ENCODE data around the gene USH2A. TPM values are rescaled to one million over a fixed set of nuclear protein-coding genes. Genes with fewer than 3 reads are reported as not detected.
A peak's percentile ranks its signal among the peaks of the same experiment; 100 is the strongest.

Gene USH2A
- total and polyA plus RNA-seq, 4 donors = 0.09 to 0.39 (median 0.15) TPM

DNA sequence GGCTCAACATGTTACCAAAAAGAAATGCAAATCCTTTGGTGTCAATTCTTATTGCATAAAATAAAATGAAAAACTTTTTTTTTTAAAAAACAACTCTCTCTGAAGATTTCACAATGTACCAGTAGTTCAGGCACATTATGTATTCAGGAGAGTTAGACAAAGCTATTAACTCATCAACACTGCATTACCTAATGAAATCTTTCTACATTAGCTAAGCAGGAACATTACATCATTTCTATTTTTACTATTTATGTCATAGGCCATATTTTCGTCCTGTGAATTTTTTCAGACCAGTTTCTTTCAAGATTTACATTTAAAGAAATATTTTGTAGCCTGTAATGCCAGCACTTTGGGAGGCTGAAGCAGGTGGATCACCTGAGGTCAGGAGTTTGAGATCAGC, 366.2 kb downstream of the USH2A start:
- Histone ChIP-seq H3K4me1 (ENCODE audit: control insufficient read depth, insufficient read depth, low read length) (no peaks in the 10 kb centered on the region), H3K4me3 (ENCODE audit: low read depth, low read length) (no peak overlapping the region), H3K9me3 (ENCODE audit: control insufficient read depth, insufficient read depth, low read length) (no peaks in the 10 kb centered on the region), H3K36me3 (ENCODE audit: control insufficient read depth, insufficient read depth, low read length) (no peaks in the 10 kb centered on the region), H3K27me3 (ENCODE audit: control insufficient read depth, insufficient read depth, low read length) (no peaks in the 10 kb centered on the region), H3K27ac (ENCODE audit: low read depth, low read length) (no peak overlapping the region)
- no peak for DNase-seq (ENCODE audit: low read depth in 4 of 6, low spot score in 6 of 6)
- no CpG with 5 or more reads among the region's 1 CpG for WGBS (ENCODE audit: insufficient coverage)

DNA sequence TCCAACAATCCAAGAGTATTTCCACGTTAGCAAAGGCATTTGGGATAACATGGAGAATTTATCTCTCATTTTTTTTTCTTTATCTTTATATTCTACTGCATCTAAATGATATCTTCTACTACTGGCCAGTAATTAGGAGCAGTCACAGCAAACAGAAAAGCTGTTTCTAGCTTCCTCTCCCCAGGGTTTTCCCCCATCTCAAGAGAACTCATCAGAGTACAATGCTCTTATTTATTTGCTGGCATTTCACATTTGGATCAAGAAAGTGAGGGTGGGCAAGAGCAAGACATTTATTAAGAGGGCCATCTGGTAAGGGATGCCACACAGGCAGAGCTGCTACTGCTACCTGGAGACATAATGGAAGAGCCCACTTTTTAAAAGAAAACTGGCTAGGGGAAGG, 368.2 kb downstream of the USH2A start:
- Histone ChIP-seq H3K4me3 (ENCODE audit: low read depth, low read length) (no peak overlapping the region), H3K9me3 (ENCODE audit: control insufficient read depth, insufficient read depth, low read length) (no peaks in the 10 kb centered on the region), H3K36me3 (ENCODE audit: control insufficient read depth, insufficient read depth, low read length) (no peaks in the 10 kb centered on the region), H3K4me1 (ENCODE audit: control insufficient read depth, insufficient read depth, low read length) (no peaks in the 10 kb centered on the region), H3K27ac (ENCODE audit: low read depth, low read length) (peak overlapping the region; percentile 17), H3K27me3 (ENCODE audit: control insufficient read depth, insufficient read depth, low read length) (no peaks in the 10 kb centered on the region)
- no CpG with 5 or more reads among the region's 1 CpG for WGBS (ENCODE audit: insufficient coverage)
- DNase-seq (ENCODE audit: low read depth in 4 of 6, low spot score in 6 of 6) = peak in 2 of 6 donors; percentile 14 to 15

DNA sequence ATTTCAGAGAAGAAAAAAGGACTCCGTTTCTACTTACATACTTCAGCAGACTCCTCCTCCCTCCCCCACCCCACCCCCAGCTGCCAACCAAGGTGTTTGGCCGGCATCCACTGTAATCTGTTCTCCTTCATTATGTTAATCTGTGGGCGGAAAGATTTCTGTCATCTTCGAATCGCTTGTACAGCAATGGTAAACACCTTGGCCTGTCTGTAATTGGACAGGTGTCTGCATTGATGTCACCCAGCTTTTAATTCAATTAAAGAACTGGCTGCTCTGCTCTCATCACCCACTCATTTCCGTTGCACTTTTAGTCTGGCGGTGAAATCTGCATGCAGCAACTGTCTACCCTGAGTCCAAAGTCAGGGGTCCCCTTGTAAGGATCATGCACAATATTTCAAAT, 368.6 kb downstream of the USH2A start:
- peak overlapping the region; percentile 17 for H3K27ac ChIP-seq (ENCODE audit: low read depth, low read length)
- H3K4me3 ChIP-seq (ENCODE audit: low read depth, low read length) = no peak overlapping the region
- no peaks in the 10 kb centered on the region for H3K36me3 ChIP-seq (ENCODE audit: control insufficient read depth, insufficient read depth, low read length)
- H3K9me3 ChIP-seq (ENCODE audit: control insufficient read depth, insufficient read depth, low read length) = no peaks in the 10 kb centered on the region
- H3K4me1 ChIP-seq (ENCODE audit: control insufficient read depth, insufficient read depth, low read length) = no peaks in the 10 kb centered on the region
- no peaks in the 10 kb centered on the region for H3K27me3 ChIP-seq (ENCODE audit: control insufficient read depth, insufficient read depth, low read length)
- DNase-seq (ENCODE audit: low read depth in 4 of 6, low spot score in 6 of 6) = peak in 2 of 6 donors; percentile 34 to 71
- 37% methylated on average over 3 of the region's 7 CpGs for WGBS (ENCODE audit: insufficient coverage)

- H3K4me1 ChIP-seq (ENCODE audit: control insufficient read depth, insufficient read depth, low read length) = no peaks in the 10 kb centered on the region
- no peaks in the 10 kb centered on the region for H3K36me3 ChIP-seq (ENCODE audit: control insufficient read depth, insufficient read depth, low read length)
- no peak overlapping the region for H3K27ac ChIP-seq (ENCODE audit: low read depth, low read length)
- 85% methylated on average over 3 of the region's 3 CpGs for WGBS (ENCODE audit: insufficient coverage)
- no peaks in the 10 kb centered on the region for H3K27me3 ChIP-seq (ENCODE audit: control insufficient read depth, insufficient read depth, low read length)
- no peak overlapping the region for H3K4me3 ChIP-seq (ENCODE audit: low read depth, low read length)
- no peaks in the 10 kb centered on the region for H3K9me3 ChIP-seq (ENCODE audit: control insufficient read depth, insufficient read depth, low read length)
- DNase-seq (ENCODE audit: low read depth in 4 of 6, low spot score in 6 of 6) = no peak
Observed at GRCh38 chr1:216051071-216051470, 372.2 kb downstream of the USH2A start.

GRCh38 chr1:216049741-216050430, 373.4 kb downstream of the USH2A start:
- 78% methylated on average over 5 of the region's 9 CpGs for WGBS (ENCODE audit: insufficient coverage)

DNA sequence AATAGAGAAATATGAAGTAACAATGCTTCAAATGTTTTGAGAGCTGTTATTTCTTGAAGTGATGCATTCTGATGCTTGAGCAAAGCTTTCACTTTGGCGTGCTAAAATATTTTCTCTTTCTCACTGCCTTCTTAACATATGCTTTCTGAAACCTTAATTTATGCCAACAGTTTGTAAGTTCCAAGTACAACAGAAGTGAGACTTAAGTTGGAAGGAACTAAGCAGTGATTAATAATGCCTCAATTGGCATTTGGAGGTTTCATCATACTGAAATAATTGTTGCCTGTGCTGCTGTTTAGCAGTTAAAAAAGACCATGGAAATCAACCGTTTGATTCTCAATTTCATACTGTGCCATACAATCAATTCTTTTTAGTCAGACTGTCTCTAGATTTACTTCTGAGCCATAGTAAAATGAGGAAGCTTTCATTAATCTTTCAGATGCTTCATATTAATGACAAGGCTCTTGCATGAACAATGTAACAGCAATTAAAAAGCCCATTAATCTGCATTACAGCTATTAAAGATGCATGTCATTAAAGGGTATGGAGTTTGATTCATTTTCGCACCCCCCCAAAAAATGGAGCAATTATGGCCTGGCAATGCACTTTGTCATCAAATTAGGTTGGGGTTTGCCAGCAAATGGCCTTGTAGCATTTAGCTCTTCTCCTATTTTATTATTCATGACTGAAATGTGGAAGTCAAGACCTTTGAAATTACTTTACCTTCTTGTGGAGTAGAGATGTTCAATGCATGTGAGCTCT, 375.3 kb downstream of the USH2A start:
- no CpG with 5 or more reads among the region's 3 CpGs for WGBS (ENCODE audit: insufficient coverage)

More at GRCh38 chr1:216049741-216050430, 373.4 kb downstream of the USH2A start:
- H3K4me1 ChIP-seq (ENCODE audit: control insufficient read depth, insufficient read depth, low read length) = no peaks in the 10 kb centered on the region
- H3K27me3 ChIP-seq (ENCODE audit: control insufficient read depth, insufficient read depth, low read length) = no peaks in the 10 kb centered on the region
- no peak overlapping the region for H3K4me3 ChIP-seq (ENCODE audit: low read depth, low read length)
- H3K9me3 ChIP-seq (ENCODE audit: control insufficient read depth, insufficient read depth, low read length) = no peaks in the 10 kb centered on the region
- H3K36me3 ChIP-seq (ENCODE audit: control insufficient read depth, insufficient read depth, low read length) = no peaks in the 10 kb centered on the region
- no peak overlapping the region for H3K27ac ChIP-seq (ENCODE audit: low read depth, low read length)
- DNase-seq (ENCODE audit: low read depth in 4 of 6, low spot score in 6 of 6) = peak in 2 of 6 donors; percentile 48 to 77

DNA sequence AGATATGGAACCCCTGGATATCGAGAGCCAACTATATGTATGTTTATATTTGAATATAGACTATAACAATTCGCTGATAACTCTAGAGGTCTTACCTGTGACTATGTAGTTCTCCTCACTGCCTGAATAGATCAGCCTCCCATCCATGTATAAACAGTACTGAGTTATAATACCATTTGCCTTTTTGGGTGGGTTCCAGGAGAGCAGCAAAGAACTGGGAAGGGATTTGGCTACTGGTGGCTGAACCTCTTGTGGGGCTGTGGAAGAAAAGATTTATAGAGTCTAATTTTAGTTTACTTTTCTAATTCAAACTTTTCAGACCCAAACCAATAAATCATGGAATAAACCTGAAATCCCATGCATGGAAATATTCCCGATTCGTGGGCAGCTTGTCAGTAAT, 376.9 kb downstream of the USH2A start:
- WGBS (ENCODE audit: insufficient coverage) = no CpG with 5 or more reads among the region's 4 CpGs
- no peak overlapping the region for H3K4me3 ChIP-seq (ENCODE audit: low read depth, low read length)
- DNase-seq (ENCODE audit: low read depth in 4 of 6, low spot score in 6 of 6) = peak in 1 of 6 donors; percentile 48

More for the DNA sequence above, 375.3 kb downstream of the USH2A start:
- DNase-seq (ENCODE audit: low read depth in 4 of 6, low spot score in 6 of 6) = peak in 2 of 6 donors; percentile 61 to 67
- Histone ChIP-seq H3K27ac (ENCODE audit: low read depth, low read length) (no peak overlapping the region), H3K9me3 (ENCODE audit: control insufficient read depth, insufficient read depth, low read length) (no peaks in the 10 kb centered on the region), H3K4me3 (ENCODE audit: low read depth, low read length) (no peak overlapping the region), H3K4me1 (ENCODE audit: control insufficient read depth, insufficient read depth, low read length) (no peaks in the 10 kb centered on the region), H3K27me3 (ENCODE audit: control insufficient read depth, insufficient read depth, low read length) (no peaks in the 10 kb centered on the region), H3K36me3 (ENCODE audit: control insufficient read depth, insufficient read depth, low read length) (no peaks in the 10 kb centered on the region)

GRCh38 chr1:216045400-216045799, 377.8 kb downstream of the USH2A start:
- Histone ChIP-seq H3K4me3 (ENCODE audit: low read depth, low read length) (no peak overlapping the region), H3K27me3 (ENCODE audit: control insufficient read depth, insufficient read depth, low read length) (no peaks in the 10 kb centered on the region), H3K27ac (ENCODE audit: low read depth, low read length) (no peak overlapping the region), H3K36me3 (ENCODE audit: control insufficient read depth, insufficient read depth, low read length) (no peaks in the 10 kb centered on the region), H3K9me3 (ENCODE audit: control insufficient read depth, insufficient read depth, low read length) (no peaks in the 10 kb centered on the region), H3K4me1 (ENCODE audit: control insufficient read depth, insufficient read depth, low read length) (no peaks in the 10 kb centered on the region)
- WGBS (ENCODE audit: insufficient coverage) = no CpG with 5 or more reads among the region's 1 CpG
- DNase-seq (ENCODE audit: low read depth in 4 of 6, low spot score in 6 of 6) = no peak

More for the DNA sequence above, 376.9 kb downstream of the USH2A start:
- H3K9me3 ChIP-seq (ENCODE audit: control insufficient read depth, insufficient read depth, low read length) = no peaks in the 10 kb centered on the region
- H3K36me3 ChIP-seq (ENCODE audit: control insufficient read depth, insufficient read depth, low read length) = no peaks in the 10 kb centered on the region
- no peak overlapping the region for H3K27ac ChIP-seq (ENCODE audit: low read depth, low read length)
- no peaks in the 10 kb centered on the region for H3K27me3 ChIP-seq (ENCODE audit: control insufficient read depth, insufficient read depth, low read length)
- no peaks in the 10 kb centered on the region for H3K4me1 ChIP-seq (ENCODE audit: control insufficient read depth, insufficient read depth, low read length)

GRCh38 chr1:216044538-216044937, 378.7 kb downstream of the USH2A start:
- Histone ChIP-seq H3K36me3 (ENCODE audit: control insufficient read depth, insufficient read depth, low read length) (no peaks in the 10 kb centered on the region), H3K27me3 (ENCODE audit: control insufficient read depth, insufficient read depth, low read length) (no peaks in the 10 kb centered on the region), H3K9me3 (ENCODE audit: control insufficient read depth, insufficient read depth, low read length) (no peaks in the 10 kb centered on the region), H3K4me3 (ENCODE audit: low read depth, low read length) (no peak overlapping the region), H3K27ac (ENCODE audit: low read depth, low read length) (no peak overlapping the region), H3K4me1 (ENCODE audit: control insufficient read depth, insufficient read depth, low read length) (no peaks in the 10 kb centered on the region)
- WGBS (ENCODE audit: insufficient coverage) = no CpG with 5 or more reads among the region's 2 CpGs
- no peak for DNase-seq (ENCODE audit: low read depth in 4 of 6, low spot score in 6 of 6)

- no peaks in the 10 kb centered on the region for H3K27me3 ChIP-seq (ENCODE audit: control insufficient read depth, insufficient read depth, low read length)
- H3K36me3 ChIP-seq (ENCODE audit: control insufficient read depth, insufficient read depth, low read length) = no peaks in the 10 kb centered on the region
- no peaks in the 10 kb centered on the region for H3K9me3 ChIP-seq (ENCODE audit: control insufficient read depth, insufficient read depth, low read length)
- H3K4me1 ChIP-seq (ENCODE audit: control insufficient read depth, insufficient read depth, low read length) = no peaks in the 10 kb centered on the region
- 100% methylated on average over 2 of the region's 3 CpGs for WGBS (ENCODE audit: insufficient coverage)
- no peak for DNase-seq (ENCODE audit: low read depth in 4 of 6, low spot score in 6 of 6)
- no peak overlapping the region for H3K4me3 ChIP-seq (ENCODE audit: low read depth, low read length)
- no peak overlapping the region for H3K27ac ChIP-seq (ENCODE audit: low read depth, low read length)
Observed at GRCh38 chr1:216034506-216034905, 388.7 kb downstream of the USH2A start.
